IPS-18a (cell line): Measurements from ENCODE around the gene ADRA2C.

Source experiments
- H3K27ac ChIP-seq: one replicate; pipeline ENCODE4 v1.5.1; 2013; ENCODE audit warnings: low read length
- H3K27me3 ChIP-seq: one replicate; pipeline ENCODE4 v1.6.1; 2013; ENCODE audit warnings: mild to moderate bottlenecking, low read length; ENCODE audit not compliant: control insufficient read depth, insufficient read depth
- H3K36me3 ChIP-seq: one replicate; pipeline ENCODE4 v1.6.1; 2013; ENCODE audit warnings: low read depth, low read length; ENCODE audit not compliant: control insufficient read depth
- H3K4me1 ChIP-seq: one replicate; pipeline ENCODE4 v1.6.1; 2013; ENCODE audit warnings: low read depth, low read length; ENCODE audit not compliant: control insufficient read depth
- H3K4me3 ChIP-seq: one replicate; pipeline ENCODE4 v1.5.1; 2013; ENCODE audit warnings: low read length
- H3K9ac ChIP-seq: one replicate; pipeline ENCODE4 v1.6.1; 2013; ENCODE audit warnings: mild to moderate bottlenecking, low read length, moderate library complexity
- H3K9me3 ChIP-seq: one replicate; pipeline ENCODE4 v1.6.1; 2013; ENCODE audit warnings: low read depth, low read length; ENCODE audit not compliant: control insufficient read depth

ADRA2C gene

DNA sequence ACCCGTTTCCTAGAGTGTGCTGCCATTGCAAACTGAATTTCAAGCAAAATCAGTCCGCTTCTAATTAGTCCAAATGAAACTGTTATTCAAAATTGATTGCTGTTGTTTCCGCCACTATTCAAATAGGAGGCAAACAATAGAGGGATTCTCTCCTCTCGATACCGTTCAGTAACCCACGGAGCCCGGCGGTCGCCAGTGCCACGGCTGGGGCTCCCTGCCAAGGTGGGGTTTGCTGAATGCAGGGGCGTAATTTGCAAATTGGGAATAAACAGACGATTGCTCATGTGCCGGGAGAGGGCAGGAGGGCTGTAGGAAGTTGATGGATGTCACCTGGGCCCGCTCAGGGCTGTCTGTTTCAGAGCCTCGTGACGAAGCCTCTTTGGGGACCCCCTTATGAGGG is 8.8 kb downstream of the ADRA2C start:
- no peaks in the 10 kb centered on the region for H3K36me3 ChIP-seq

GRCh38 chr4:3775576-3775975 is 9.4 kb downstream of the ADRA2C start:
- H3K9ac ChIP-seq, result no peak overlapping the region
- no peaks in the 10 kb centered on the region for H3K9me3 ChIP-seq
- H3K4me1 ChIP-seq, result no peaks in the 10 kb centered on the region
- no peaks in the 10 kb centered on the region for H3K36me3 ChIP-seq
- no peak overlapping the region for H3K27ac ChIP-seq
- no peaks in the 10 kb centered on the region for H3K27me3 ChIP-seq
- no peak overlapping the region for H3K4me3 ChIP-seq

More for the DNA sequence above, 8.8 kb downstream of the ADRA2C start:
- H3K27me3 ChIP-seq, result no peaks in the 10 kb centered on the region
- no peaks in the 10 kb centered on the region for H3K4me1 ChIP-seq
- no peaks in the 10 kb centered on the region for H3K9me3 ChIP-seq
- H3K4me3 ChIP-seq, result no peak overlapping the region
- no peak overlapping the region for H3K27ac ChIP-seq
- H3K9ac ChIP-seq, result no peak overlapping the region

DNA sequence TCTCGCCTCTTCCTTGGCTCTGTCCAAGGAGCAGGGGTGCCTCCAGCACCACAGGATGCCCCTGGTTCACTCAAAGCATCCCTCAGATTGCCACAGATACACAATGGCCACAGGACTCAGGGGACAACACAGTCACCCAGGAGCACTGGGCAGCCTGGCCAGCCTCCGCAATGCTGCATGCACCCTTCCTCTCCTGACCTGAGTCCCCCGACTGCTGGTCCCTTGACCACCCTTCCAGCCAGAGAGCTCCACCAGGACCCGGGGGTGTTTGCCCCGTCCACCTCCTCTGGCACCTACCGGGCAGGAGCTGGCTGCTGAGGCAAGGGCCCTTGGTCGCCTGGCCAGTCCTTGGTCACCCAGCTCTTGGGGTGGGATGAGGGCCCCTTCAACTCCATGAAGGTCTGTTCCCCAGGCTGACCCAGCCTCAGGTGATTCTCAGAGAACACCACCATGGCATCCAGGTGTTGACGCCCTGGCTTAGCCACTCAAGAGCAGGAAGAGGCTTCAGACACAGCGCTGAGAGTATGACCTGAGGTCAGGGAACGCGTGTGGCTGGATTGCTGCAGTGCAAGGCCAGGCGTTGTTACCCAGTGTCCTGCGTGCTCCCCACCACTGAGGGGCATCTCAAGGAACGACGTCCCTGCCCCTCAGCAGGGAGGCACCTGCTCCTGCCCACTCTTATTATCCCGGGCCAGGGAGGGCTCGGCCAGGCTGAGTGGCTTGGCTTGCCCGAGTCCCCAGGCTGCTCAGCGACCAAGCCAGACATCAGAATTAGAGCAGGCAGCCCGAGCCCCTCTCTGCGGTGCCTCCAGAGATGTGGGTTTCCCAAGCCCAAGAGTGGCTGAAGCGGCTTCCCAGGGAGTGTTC is 10.2 kb downstream of the ADRA2C start:
- Histone ChIP-seq H3K4me1 (no peaks in the 10 kb centered on the region), H3K27me3 (no peaks in the 10 kb centered on the region), H3K36me3 (no peaks in the 10 kb centered on the region), H3K9ac (no peak overlapping the region), H3K27ac (no peak overlapping the region), H3K9me3 (no peaks in the 10 kb centered on the region), H3K4me3 (no peak overlapping the region)

GRCh38 chr4:3777033-3777390 is 10.8 kb downstream of the ADRA2C start:
- no peaks in the 10 kb centered on the region for H3K4me1 ChIP-seq
- no peaks in the 10 kb centered on the region for H3K27me3 ChIP-seq
- no peaks in the 10 kb centered on the region for H3K9me3 ChIP-seq
- no peak overlapping the region for H3K9ac ChIP-seq
- no peak overlapping the region for H3K4me3 ChIP-seq
- no peak overlapping the region for H3K27ac ChIP-seq
- no peaks in the 10 kb centered on the region for H3K36me3 ChIP-seq

- no peaks in the 10 kb centered on the region for H3K9me3 ChIP-seq
- no peak overlapping the region for H3K27ac ChIP-seq
- no peak overlapping the region for H3K9ac ChIP-seq
Observed at GRCh38 chr4:3777669-3778068, 11.5 kb downstream of the ADRA2C start.

DNA sequence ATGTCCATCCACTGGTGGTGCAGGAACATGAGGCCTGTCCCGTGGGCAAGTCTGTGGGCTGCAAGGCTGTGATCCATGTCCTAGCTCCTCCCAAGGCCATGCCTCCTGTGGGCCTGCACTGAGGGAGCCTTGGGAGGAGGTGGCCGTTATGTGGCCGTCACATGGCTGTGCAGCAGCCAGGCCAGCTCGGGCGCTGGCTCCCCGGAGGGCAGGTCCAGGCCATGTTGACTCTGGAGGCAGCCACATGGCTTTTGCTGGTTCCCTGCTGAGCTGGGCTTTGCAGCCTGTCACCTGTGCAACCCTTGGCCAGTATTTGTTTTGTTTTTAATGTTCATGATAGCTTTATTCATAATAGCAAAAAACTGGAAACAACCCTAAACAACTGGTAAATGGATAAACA is 13.3 kb downstream of the ADRA2C start:
- no peak overlapping the region for H3K4me3 ChIP-seq
- no peak overlapping the region for H3K27ac ChIP-seq
- no peaks in the 10 kb centered on the region for H3K27me3 ChIP-seq
- H3K9ac ChIP-seq, result no peak overlapping the region
- no peaks in the 10 kb centered on the region for H3K36me3 ChIP-seq
- no peaks in the 10 kb centered on the region for H3K4me1 ChIP-seq
- no peaks in the 10 kb centered on the region for H3K9me3 ChIP-seq

More at GRCh38 chr4:3777669-3778068, 11.5 kb downstream of the ADRA2C start:
- H3K27me3 ChIP-seq, result no peaks in the 10 kb centered on the region
- no peak overlapping the region for H3K4me3 ChIP-seq
- H3K4me1 ChIP-seq, result no peaks in the 10 kb centered on the region
- no peaks in the 10 kb centered on the region for H3K36me3 ChIP-seq

- Histone ChIP-seq H3K4me1 (no peaks in the 10 kb centered on the region), H3K9me3 (no peaks in the 10 kb centered on the region), H3K4me3 (no peak overlapping the region), H3K9ac (no peak overlapping the region), H3K27ac (no peak overlapping the region), H3K36me3 (no peaks in the 10 kb centered on the region), H3K27me3 (no peaks in the 10 kb centered on the region)
Observed at GRCh38 chr4:3780347-3781171, 14.4 kb downstream of the ADRA2C start.

DNA sequence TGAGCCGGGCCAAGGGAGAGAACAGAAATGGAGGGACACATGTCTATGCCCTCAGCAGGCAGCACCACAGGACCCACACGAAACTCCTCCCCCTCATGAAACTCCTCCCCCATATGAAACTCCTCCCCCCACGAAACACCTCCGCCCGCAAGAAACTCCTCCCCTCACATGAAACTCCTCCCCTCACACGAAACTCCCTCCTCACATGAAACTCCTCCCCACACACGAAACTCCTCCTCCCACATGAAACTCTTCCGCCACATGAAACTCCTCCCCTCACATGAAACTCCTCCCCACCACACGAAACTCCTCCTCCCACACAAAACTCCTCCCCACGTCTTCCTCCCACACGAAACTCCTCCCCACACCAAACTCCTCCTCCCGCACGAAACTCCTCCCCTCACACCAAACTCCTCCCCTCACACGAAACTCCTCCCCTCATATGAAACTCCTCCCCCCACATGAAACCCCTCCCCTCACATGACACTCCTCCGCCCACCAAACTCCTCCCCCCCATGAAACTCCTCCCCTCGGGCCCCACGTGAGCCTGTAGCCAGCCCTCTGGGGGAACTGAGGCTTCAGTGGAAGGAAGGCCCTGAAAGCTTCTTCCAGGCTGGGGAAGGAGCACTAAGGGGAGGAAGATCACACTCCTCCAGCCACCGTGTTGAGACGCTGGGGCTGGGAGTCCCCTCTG is 15.2 kb downstream of the ADRA2C start:
- no peaks in the 10 kb centered on the region for H3K36me3 ChIP-seq
- H3K27me3 ChIP-seq, result no peaks in the 10 kb centered on the region
- no peaks in the 10 kb centered on the region for H3K9me3 ChIP-seq
- no peak overlapping the region for H3K27ac ChIP-seq
- no peak overlapping the region for H3K9ac ChIP-seq
- H3K4me1 ChIP-seq, result no peaks in the 10 kb centered on the region
- H3K4me3 ChIP-seq, result no peak overlapping the region

GRCh38 chr4:3781997-3782930 is 16.1 kb downstream of the ADRA2C start:
- Histone ChIP-seq H3K27ac (no peak overlapping the region), H3K36me3 (no peaks in the 10 kb centered on the region), H3K9me3 (no peaks in the 10 kb centered on the region), H3K27me3 (no peaks in the 10 kb centered on the region), H3K4me1 (no peaks in the 10 kb centered on the region), H3K9ac (no peak overlapping the region), H3K4me3 (no peak overlapping the region)

- no peaks in the 10 kb centered on the region for H3K27me3 ChIP-seq
- no peak overlapping the region for H3K9ac ChIP-seq
- H3K27ac ChIP-seq, result no peak overlapping the region
- no peaks in the 10 kb centered on the region for H3K9me3 ChIP-seq
- H3K4me3 ChIP-seq, result no peak overlapping the region
- no peaks in the 10 kb centered on the region for H3K4me1 ChIP-seq
- no peaks in the 10 kb centered on the region for H3K36me3 ChIP-seq
Observed at GRCh38 chr4:3783693-3784306, 17.6 kb downstream of the ADRA2C start.
